Neural cell (in vitro differentiated cells): ENCODE data around the gene PTPRF. TPM values are rescaled to one million over a fixed set of nuclear protein-coding genes. Genes with fewer than 3 reads are reported as not detected.
"Not testable (repeated sequence)": the region's sequence is repeated elsewhere in the genome, so short reads cannot be mapped to it uniquely, and the experiment has no call there.

ENCODE experiments used
- H2AFZ ChIP-seq: fragments of 200-600, 300-800 bp; sonication (generic), shearing (Covaris generic); 2 replicates; pipeline ENCODE4 v1.6.0; 2014; ENCODE audit warnings: low read depth, mild to moderate bottlenecking, antibody characterized with exemption, low read length, moderate library complexity
- H3F3A ChIP-seq: fragments of 200-600 bp; shearing (Covaris generic); 2 replicates; pipeline ENCODE4 v1.6.1; 2016; ENCODE audit warnings: mild to moderate bottlenecking, moderate library complexity, mixed read lengths, antibody characterized with exemption, low read length; ENCODE audit not compliant: insufficient read depth, poor library complexity, severe bottlenecking
- H3K27ac ChIP-seq: fragments of 200-600, 300-800 bp; sonication (generic), shearing (Covaris generic); 2 replicates; pipeline ENCODE4 v1.5.1; 2014; ENCODE audit warnings: mild to moderate bottlenecking, low read length, moderate library complexity
- H3K27me3 ChIP-seq: fragments of 300-800, 200-600 bp; sonication (generic), shearing (Covaris generic); 2 replicates; pipeline ENCODE4 v1.6.0; 2014; ENCODE audit warnings: mild to moderate bottlenecking, low read depth, low read length, moderate library complexity; ENCODE audit not compliant: insufficient read depth
- H3K36me3 ChIP-seq: fragments of 300-800, 200-600 bp; sonication (generic), shearing (Covaris generic); 2 replicates; pipeline ENCODE4 v1.5.1; 2014; ENCODE audit warnings: mild to moderate bottlenecking, antibody characterized with exemption, low read length, moderate library complexity; ENCODE audit not compliant: insufficient read depth
- H3K4me2 ChIP-seq: fragments of 300-800, 200-600 bp; sonication (generic), shearing (Covaris generic); 2 replicates; pipeline ENCODE4 v1.6.0; 2014; ENCODE audit warnings: mild to moderate bottlenecking, low read length
- H3K4me3 ChIP-seq: fragments of 300-800, 200-600 bp; sonication (generic), shearing (Covaris generic); 2 replicates; pipeline ENCODE4 v1.5.1; 2014; ENCODE audit warnings: mild to moderate bottlenecking, low read length, moderate library complexity
- H3K79me2 ChIP-seq: fragments of 200-600 bp; shearing (Covaris generic); replicated peaks from 2 replicates; pipeline ENCODE4 v1.6.0; 2014; ENCODE audit warnings: mild to moderate bottlenecking, low read length, moderate library complexity; ENCODE audit not compliant: insufficient read depth
- H3K9ac ChIP-seq: fragments of 300-800, 200-600 bp; sonication (generic), shearing (Covaris generic); 2 replicates; pipeline ENCODE4 v1.6.1; 2016; ENCODE audit warnings: mild to moderate bottlenecking, low read length, mixed read lengths
- H3K9me2 ChIP-seq: fragments of 200-600 bp; shearing (Covaris generic); 2 replicates; pipeline ENCODE4 v1.6.1; 2016; ENCODE audit warnings: mild to moderate bottlenecking, low read length, mixed read lengths; ENCODE audit not compliant: insufficient read depth
- H3K9me3 ChIP-seq: fragments of 200-600, 300-800 bp; sonication (generic), shearing (Covaris generic); 2 replicates; pipeline ENCODE4 v1.6.1; 2016; ENCODE audit warnings: mild to moderate bottlenecking, mixed run types, low read length, moderate library complexity, mixed read lengths
- H4K20me1 ChIP-seq: fragments of 200-600 bp; shearing (Covaris generic); 2 replicates; pipeline ENCODE4 v1.6.1; 2016; ENCODE audit warnings: mild to moderate bottlenecking, mixed run types; ENCODE audit not compliant: insufficient read depth
- CTCF ChIP-seq: fragments of 450-650 bp; IDR thresholded peaks from 2 replicates; pipeline ENCODE4 v1.5.1; 2014; ENCODE audit warnings: antibody characterized with exemption, mild to moderate bottlenecking, moderate library complexity; ENCODE audit not compliant: poor library complexity, severe bottlenecking
- EP300 ChIP-seq: fragments of 450-650 bp; conservative IDR thresholded peaks from 2 replicates; pipeline ENCODE4 v1.6.1; 2014; ENCODE audit warnings: antibody characterized with exemption, mild to moderate bottlenecking, moderate library complexity; ENCODE audit not compliant: poor library complexity, severe bottlenecking
- EZH2 ChIP-seq: fragments of 200-600, 300-800 bp; shearing (Covaris generic), sonication (generic); IDR thresholded peaks from 2 replicates; pipeline ENCODE4 v1.6.1; 2014; ENCODE audit warnings: antibody characterized with exemption, low read length, borderline replicate concordance, mild to moderate bottlenecking; ENCODE audit not compliant: insufficient read depth, poor library complexity, severe bottlenecking
- MXI1 ChIP-seq: fragments of 450-650 bp; conservative IDR thresholded peaks from 2 replicates; pipeline ENCODE4 v1.6.1; 2014; ENCODE audit warnings: antibody characterized with exemption, mild to moderate bottlenecking; ENCODE audit not compliant: poor library complexity, severe bottlenecking
- POLR2AphosphoS5 ChIP-seq: IDR thresholded peaks from 2 replicates; pipeline ENCODE4 v1.6.1; 2012
- RAD21 ChIP-seq: fragments of 450-650 bp; conservative IDR thresholded peaks from 2 replicates; pipeline ENCODE4 v1.6.1; 2014; ENCODE audit warnings: antibody characterized with exemption, mild to moderate bottlenecking, moderate library complexity
- REST ChIP-seq: IDR thresholded peaks from 2 replicates; pipeline ENCODE4 v1.6.1; 2012; ENCODE audit warnings: borderline replicate concordance
- SMC3 ChIP-seq: fragments of 450-650 bp; conservative IDR thresholded peaks from 2 replicates; pipeline ENCODE4 v1.6.1; 2014; ENCODE audit warnings: antibody characterized with exemption, mild to moderate bottlenecking, moderate library complexity; ENCODE audit not compliant: poor library complexity
- TAF1 ChIP-seq: IDR thresholded peaks from 2 replicates; pipeline ENCODE4 v1.6.1; 2012; ENCODE audit warnings: low read depth
- polyA plus RNA-seq: library from polyadenylated mRNA; depleted of rRNA; stranded (reverse); fragments of >200 nt; gene quantifications from 2 replicates; pipeline ENCODE4 v1.2.3, GENCODE V29; 2014

The PTPRF gene
- polyA plus RNA-seq, 1 donor from 2014 or later, result 66.6 TPM

GRCh38 chr1:43636006-43636641, 105.4 kb downstream of the PTPRF start:
- TF ChIP-seq MXI1 (no peak), RAD21 (no peak), TAF1 (no peak), REST (no peak), CTCF (no peak)
- Histone ChIP-seq H3K9me3 (no peaks in the 10 kb centered on the region), H3K4me2 (no peak overlapping the region), H4K20me1 (no peaks in the 10 kb centered on the region), H3K27me3 (no peaks in the 10 kb centered on the region), H3K4me3 (no peak overlapping the region), H3K27ac (no peak overlapping the region), H3K9ac (no peak overlapping the region), H3K79me2 (no peaks in the 10 kb centered on the region), H3K36me3 (no peaks in the 10 kb centered on the region), H3F3A (no peaks in the 10 kb centered on the region), H3K9me2 (no peaks in the 10 kb centered on the region), H2AFZ (no peak overlapping the region)

GRCh38 chr1:43637267-43637666, 106.6 kb downstream of the PTPRF start:
- H3F3A ChIP-seq, result no peaks in the 10 kb centered on the region
- no peaks in the 10 kb centered on the region for H3K9me2 ChIP-seq
- H3K4me2 ChIP-seq, result no peak overlapping the region
- H3K4me3 ChIP-seq, result no peak overlapping the region
- no peaks in the 10 kb centered on the region for H3K36me3 ChIP-seq
- H4K20me1 ChIP-seq, result no peaks in the 10 kb centered on the region
- H2AFZ ChIP-seq, result no peak overlapping the region
- H3K9ac ChIP-seq, result no peak overlapping the region
- no peaks in the 10 kb centered on the region for H3K79me2 ChIP-seq
- H3K9me3 ChIP-seq, result no peaks in the 10 kb centered on the region
- H3K27me3 ChIP-seq, result no peaks in the 10 kb centered on the region
- H3K27ac ChIP-seq, result no peak overlapping the region
- TF ChIP-seq EZH2 (no peak), TAF1 (no peak), REST (no peak), SMC3 (no peak), MXI1 (no peak), EP300 (no peak), RAD21 (no peak), CTCF (no peak), POLR2AphosphoS5 (no peak)

- H3K27me3 ChIP-seq, H3K9ac ChIP-seq, H4K20me1 ChIP-seq, H3F3A ChIP-seq, H3K9me2 ChIP-seq, H3K79me2 ChIP-seq, H3K4me3 ChIP-seq, H2AFZ ChIP-seq, H3K4me2 ChIP-seq, H3K9me3 ChIP-seq, H3K27ac ChIP-seq, H3K36me3 ChIP-seq: not testable (repeated sequence)
These were observed 107.7 kb downstream of the PTPRF start for GRCh38 chr1:43638381-43638780.
